Right renal cortex interstitium (tissue), 3 donors: ENCODE data around the gene DCAF5. TPM values are rescaled to one million over a fixed set of nuclear protein-coding genes. Genes with fewer than 3 reads are reported as not detected.

Experiments used
- DNase-seq, 3 donors: peaks; one replicate each; pipeline ENCODE4 v3.0.0-alpha.2; 2013; ENCODE audit warnings: low read depth in 3 of 3, low spot score in 2 of 3
- polyA plus RNA-seq, 3 donors: library from polyadenylated mRNA; unstranded; fragments of 120-200 nt; gene quantifications; one replicate each; pipeline ENCODE4 v1.2.1, GENCODE V29; 2013; ENCODE audit not compliant: insufficient read length in 3 of 3

DCAF5 gene
- polyA plus RNA-seq, 3 donors = 52.3 to 56.4 (median 54.4) TPM

- DNase-seq = no peak
These were observed 140.5 kb downstream of the DCAF5 start for GRCh38 chr14:69012256-69012953.

- DNase-seq = no peak
These were observed 142.3 kb downstream of the DCAF5 start for GRCh38 chr14:69010648-69011047.

- peak; percentile 35 to 43 (median 37) for DNase-seq
These were observed 144.5 kb downstream of the DCAF5 start for GRCh38 chr14:69008421-69008884.

GRCh38 chr14:69006346-69006745 lies 146.6 kb downstream of the DCAF5 start:
- no peak for DNase-seq

- DNase-seq = no peak
These were observed 147.3 kb downstream of the DCAF5 start for GRCh38 chr14:69005432-69006148.

GRCh38 chr14:69004731-69005431 lies 148.0 kb downstream of the DCAF5 start:
- no peak for DNase-seq

- DNase-seq = no peak
These were observed 149.3 kb downstream of the DCAF5 start for GRCh38 chr14:69003626-69004025.

GRCh38 chr14:69002069-69002468 lies 150.8 kb downstream of the DCAF5 start:
- DNase-seq = no peak

- no peak for DNase-seq
These were observed 151.5 kb downstream of the DCAF5 start for GRCh38 chr14:69001375-69001774.

Other genes starting within 250 kb of the DCAF5 start
- 10 to 100 TPM; 64.2 to 75.2 (median 69.2) TPM for gene ACTN1, start 173.8 kb downstream of the DCAF5 start, polyA plus RNA-seq
- 10 to 100 TPM; 22.2 to 35.2 (median 32.9) TPM for gene EXD2, start 38.4 kb upstream of the DCAF5 start, polyA plus RNA-seq
- 1 to 10 TPM; 1.9 to 3.6 (median 3.4) TPM for gene GALNT16, start 107.0 kb upstream of the DCAF5 start, polyA plus RNA-seq
- 100 to 1,000 TPM; 349 to 390 (median 385) TPM for gene ERH, start 245.2 kb upstream of the DCAF5 start, polyA plus RNA-seq
- 10 to 100 TPM; 88.0 to 91.1 (median 90.5) TPM for gene SLC39A9, start 245.6 kb upstream of the DCAF5 start, polyA plus RNA-seq